ENCODE results near the gene NDUFB10.

- no peak for TF ChIP-seq CTCF (IDR thresholded peaks at IDR 0.05)
- TF ChIP-seq POLR2A (IDR thresholded peaks at IDR 0.05) = peak; percentile 17 to 34
- TF ChIP-seq EP300 (IDR thresholded peaks at IDR 0.05) = no peak
Observed at GRCh38 chr16:1942047-1942809, 17.1 kb upstream of the NDUFB10 start.
